ENCODE data around the gene ZNF518B. TPM values are rescaled to one million over a fixed set of nuclear protein-coding genes. Genes with fewer than 3 reads are reported as not detected.

The ZNF518B gene
- polyA plus RNA-seq, 2 of the 4 experiments (the other 2 are of a cell fraction), result 5.1 to 10.8 TPM

DNA sequence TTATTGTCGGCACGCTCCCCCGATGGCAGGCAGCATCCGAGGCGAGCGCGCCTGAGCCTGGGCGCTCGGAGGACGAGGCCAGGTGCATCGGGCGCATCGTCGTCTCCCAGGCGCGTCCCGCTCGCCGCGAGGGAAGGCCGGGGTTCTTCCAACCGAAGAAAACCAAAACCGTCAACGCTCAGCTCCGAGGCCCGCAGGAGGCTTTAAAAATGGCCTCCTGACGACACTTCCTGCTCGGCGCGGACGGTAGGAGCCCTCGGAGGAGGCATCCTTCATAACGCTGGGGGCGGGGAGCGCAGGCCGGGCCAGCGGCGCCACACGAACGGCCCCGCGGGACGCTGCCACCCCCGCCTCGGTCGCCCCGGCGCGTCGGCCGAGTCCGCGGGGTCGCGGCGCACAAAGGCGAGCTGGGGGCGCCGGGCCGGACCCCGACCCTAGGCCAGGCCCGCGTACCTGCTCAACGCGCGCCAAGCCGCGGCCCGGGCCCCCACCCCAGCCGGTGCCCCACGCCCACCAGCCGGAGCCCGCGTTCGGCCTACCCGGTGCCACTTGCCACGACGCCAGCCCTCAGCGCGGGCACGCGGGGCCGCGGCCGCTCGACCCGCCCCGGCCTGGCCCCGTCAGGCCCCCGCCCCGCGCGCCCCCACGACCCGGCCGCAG lies 501 bp downstream of the ZNF518B start:
- no CpG with 5 or more reads among the region's 96 CpGs for WGBS (ENCODE audit: missing lambda C conversion rate)
- Histone ChIP-seq H3K9me3 (no peaks in the 10 kb centered on the region; the same call in 2 of the 3 replicates), H3K4me2 (peak overlapping the region; percentile 86), H3K4me3 (peak overlapping the region; percentile 92), H3K4me1 (no peaks in the 10 kb centered on the region), H3K27ac (peak overlapping the region; percentile 81 to 98)
- FAIRE-seq (no peak), ATAC-seq (peak; percentile 73 to 86), DNase-seq (ENCODE audit: low read depth in 1 of 2, low spot score in 1 of 2) (peak; percentile 11 to 56)
- ChIA-PET POLR2A (no interaction called here), CTCF (interaction anchor here (0.8 kb wide), 1 partner anchor 81 kb away, joined by 3 read pairs; no protein-coding TSS in a partner anchor)
- TF ChIP-seq, protein P1, sequence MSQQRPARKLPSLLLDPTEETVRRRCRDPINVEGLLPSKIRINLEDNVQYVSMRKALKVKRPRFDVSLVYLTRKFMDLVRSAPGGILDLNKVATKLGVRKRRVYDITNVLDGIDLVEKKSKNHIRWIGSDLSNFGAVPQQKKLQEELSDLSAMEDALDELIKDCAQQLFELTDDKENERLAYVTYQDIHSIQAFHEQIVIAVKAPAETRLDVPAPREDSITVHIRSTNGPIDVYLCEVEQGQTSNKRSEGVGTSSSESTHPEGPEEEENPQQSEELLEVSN (IDR thresholded peaks at IDR 0.05; ENCODE audit: borderline replicate concordance, low read depth), result peak; percentile 55; the same call in 1 of the 2 replicates
- TF ChIP-seq JUN (IDR thresholded peaks at IDR 0.05) (0 out of 5 replicates have a peak, but pooled peaks of 1 of the 2 experiments have one; percentile 32), RNF2 (IDR thresholded peaks at IDR 0.05; ENCODE audit: borderline replicate concordance, low read depth) (no peak), POLR2A (IDR thresholded peaks at IDR 0.05; ENCODE audit: low read length) (no peak), KDM1A (IDR thresholded peaks at IDR 0.05; ENCODE audit: low read depth) (peak; percentile 27; the same call in 1 of the 2 replicates)
- TF ChIP-seq, protein P2, sequence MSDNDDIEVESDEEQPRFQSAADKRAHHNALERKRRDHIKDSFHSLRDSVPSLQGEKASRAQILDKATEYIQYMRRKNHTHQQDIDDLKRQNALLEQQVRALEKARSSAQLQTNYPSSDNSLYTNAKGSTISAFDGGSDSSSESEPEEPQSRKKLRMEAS (IDR thresholded peaks at IDR 0.05), result peak; percentile 59

DNA sequence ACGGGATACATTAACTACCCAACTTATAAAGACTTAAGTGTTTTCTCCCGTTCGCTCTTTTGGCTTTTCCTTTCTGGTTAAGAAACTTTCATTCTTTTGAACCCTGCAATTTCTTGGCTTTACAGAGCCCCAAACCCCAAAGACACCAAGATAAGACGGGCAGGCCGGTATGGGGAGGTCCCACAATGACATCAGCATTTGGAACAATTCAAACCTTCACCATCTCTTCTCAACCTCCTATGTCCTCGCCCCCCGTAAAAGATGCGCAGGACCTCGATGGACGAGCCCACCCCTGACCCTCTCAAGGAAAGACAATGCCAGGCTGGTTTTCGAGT lies 999 bp downstream of the ZNF518B start:
- POLR2A ChIA-PET, result no interaction called here
- TF ChIP-seq PHF8 (IDR thresholded peaks at IDR 0.05; ENCODE audit: borderline replicate concordance, low read depth), result no peak
- TF ChIP-seq, protein P3, sequence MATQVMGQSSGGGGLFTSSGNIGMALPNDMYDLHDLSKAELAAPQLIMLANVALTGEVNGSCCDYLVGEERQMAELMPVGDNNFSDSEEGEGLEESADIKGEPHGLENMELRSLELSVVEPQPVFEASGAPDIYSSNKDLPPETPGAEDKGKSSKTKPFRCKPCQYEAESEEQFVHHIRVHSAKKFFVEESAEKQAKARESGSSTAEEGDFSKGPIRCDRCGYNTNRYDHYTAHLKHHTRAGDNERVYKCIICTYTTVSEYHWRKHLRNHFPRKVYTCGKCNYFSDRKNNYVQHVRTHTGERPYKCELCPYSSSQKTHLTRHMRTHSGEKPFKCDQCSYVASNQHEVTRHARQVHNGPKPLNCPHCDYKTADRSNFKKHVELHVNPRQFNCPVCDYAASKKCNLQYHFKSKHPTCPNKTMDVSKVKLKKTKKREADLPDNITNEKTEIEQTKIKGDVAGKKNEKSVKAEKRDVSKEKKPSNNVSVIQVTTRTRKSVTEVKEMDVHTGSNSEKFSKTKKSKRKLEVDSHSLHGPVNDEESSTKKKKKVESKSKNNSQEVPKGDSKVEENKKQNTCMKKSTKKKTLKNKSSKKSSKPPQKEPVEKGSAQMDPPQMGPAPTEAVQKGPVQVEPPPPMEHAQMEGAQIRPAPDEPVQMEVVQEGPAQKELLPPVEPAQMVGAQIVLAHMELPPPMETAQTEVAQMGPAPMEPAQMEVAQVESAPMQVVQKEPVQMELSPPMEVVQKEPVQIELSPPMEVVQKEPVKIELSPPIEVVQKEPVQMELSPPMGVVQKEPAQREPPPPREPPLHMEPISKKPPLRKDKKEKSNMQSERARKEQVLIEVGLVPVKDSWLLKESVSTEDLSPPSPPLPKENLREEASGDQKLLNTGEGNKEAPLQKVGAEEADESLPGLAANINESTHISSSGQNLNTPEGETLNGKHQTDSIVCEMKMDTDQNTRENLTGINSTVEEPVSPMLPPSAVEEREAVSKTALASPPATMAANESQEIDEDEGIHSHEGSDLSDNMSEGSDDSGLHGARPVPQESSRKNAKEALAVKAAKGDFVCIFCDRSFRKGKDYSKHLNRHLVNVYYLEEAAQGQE (IDR thresholded peaks at IDR 0.05), result no peak
- 80% methylated on average over 10 of the region's 11 CpGs for WGBS (ENCODE audit: missing lambda C conversion rate)
- Histone ChIP-seq H3K4me3 (peak overlapping the region; percentile 92), H3K4me2 (peak overlapping the region; percentile 86), H3K9me3 (no peaks in the 10 kb centered on the region; the same call in 2 of the 3 replicates), H3K4me1 (no peaks in the 10 kb centered on the region), H3K27ac (peak overlapping the region; percentile 81 to 98; a peak in 5 of 6 replicates)
- ATAC-seq, result no peak
- no peak for DNase-seq (ENCODE audit: low read depth in 1 of 2, low spot score in 1 of 2)
- no peak for FAIRE-seq
- CTCF ChIA-PET, result interaction anchor here (0.8 kb wide), 1 partner anchor 82 kb away, joined by 3 read pairs; no protein-coding TSS in a partner anchor

DNA sequence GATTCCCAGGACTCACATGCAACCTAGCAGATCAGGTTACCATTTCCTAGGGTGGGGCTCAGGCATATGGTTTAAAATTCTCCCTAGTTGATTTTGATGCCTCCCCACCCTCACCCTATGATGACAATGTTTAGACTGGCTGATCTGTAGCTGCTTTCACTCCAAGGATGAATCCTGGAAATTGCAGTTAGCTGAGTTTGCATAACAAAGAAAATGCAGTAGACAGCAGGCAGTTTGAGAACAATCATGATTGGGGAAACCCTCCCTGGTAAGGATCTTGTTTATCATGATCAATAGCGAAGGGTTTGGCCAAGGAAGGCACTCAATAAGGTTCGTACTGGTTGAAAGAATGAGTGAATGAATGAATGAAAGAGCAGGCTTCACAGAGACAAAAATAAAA lies 2.1 kb downstream of the ZNF518B start:
- ChIA-PET POLR2A (no interaction called here), CTCF (no interaction called here)
- Histone ChIP-seq H3K27ac (no peak overlapping the region), H3K4me3 (no peak overlapping the region), H3K4me2 (no peak overlapping the region), H3K4me1 (no peaks in the 10 kb centered on the region), H3K9me3 (no peaks in the 10 kb centered on the region; the same call in 2 of the 3 replicates)
- TF ChIP-seq CBX2 (IDR thresholded peaks at IDR 0.05; ENCODE audit: borderline replicate concordance, low read depth) (no peak), FOSL2 (IDR thresholded peaks at IDR 0.05) (no peak), FOSL2 (CRISPR knock-in tag; IDR thresholded peaks at IDR 0.05) (no peak), ZSCAN20 (CRISPR knock-in tag; IDR thresholded peaks at IDR 0.05) (no peak)
- TF ChIP-seq, protein P4, sequence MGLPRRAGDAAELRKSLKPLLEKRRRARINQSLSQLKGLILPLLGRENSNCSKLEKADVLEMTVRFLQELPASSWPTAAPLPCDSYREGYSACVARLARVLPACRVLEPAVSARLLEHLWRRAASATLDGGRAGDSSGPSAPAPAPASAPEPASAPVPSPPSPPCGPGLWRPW (IDR thresholded peaks at IDR 0.05), result no peak
- no peak for FAIRE-seq
- no peak for ATAC-seq
- DNase-seq (ENCODE audit: low read depth in 1 of 2, low spot score in 1 of 2), result no peak
- 93% methylated on average over 2 of the region's 2 CpGs for WGBS (ENCODE audit: missing lambda C conversion rate)

DNA sequence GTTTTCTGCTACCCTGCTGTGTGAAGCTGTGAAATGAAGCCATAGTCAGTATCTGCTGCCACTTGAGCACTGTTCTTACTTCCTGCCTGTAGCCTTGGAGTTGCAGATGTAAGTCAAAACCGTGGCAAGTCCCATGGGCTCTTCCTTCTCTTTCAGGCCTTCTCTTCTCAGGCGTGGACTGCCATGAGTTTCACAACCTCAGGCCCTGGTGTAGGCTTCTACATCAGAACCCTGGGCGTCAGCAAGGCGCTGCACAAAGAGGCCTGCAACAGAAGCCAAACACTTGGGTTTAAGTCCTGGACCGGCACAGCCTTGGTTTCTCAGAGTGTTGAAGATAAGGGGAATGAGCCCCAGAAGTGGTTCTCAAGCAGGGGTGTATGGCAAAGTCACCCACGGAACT lies 2.5 kb downstream of the ZNF518B start:
- Histone ChIP-seq H3K27ac (no peak overlapping the region), H3K9me3 (no peaks in the 10 kb centered on the region; the same call in 2 of the 3 replicates), H3K4me2 (no peak overlapping the region), H3K4me3 (no peak overlapping the region), H3K4me1 (no peaks in the 10 kb centered on the region)
- FAIRE-seq, result no peak
- 100% methylated on average over 3 of the region's 6 CpGs for WGBS (ENCODE audit: missing lambda C conversion rate)
- ATAC-seq, result no peak
- TF ChIP-seq SREBF2 (IDR thresholded peaks at IDR 0.05) (no peak), HDAC2 (IDR thresholded peaks at IDR 0.05) (no peak), ESRRA (IDR thresholded peaks at IDR 0.05; ENCODE audit: borderline replicate concordance, low read length) (no peak), EHMT2 (IDR thresholded peaks at IDR 0.05; ENCODE audit: low read depth) (no peak), POLR2AphosphoS2 (conservative IDR thresholded peaks at IDR 0.05; ENCODE audit: low read length) (no peak), HOXA7 (CRISPR knock-in tag; IDR thresholded peaks at IDR 0.05) (no peak), CEBPB (IDR thresholded peaks at IDR 0.05) (no peak), CHD4 (IDR thresholded peaks at IDR 0.05; ENCODE audit: borderline replicate concordance) (no peak), POLR2A (IDR thresholded peaks at IDR 0.05; ENCODE audit: low read length) (no peak)
- TF ChIP-seq, protein P2 (IDR thresholded peaks at IDR 0.05), result no peak
- TF ChIP-seq, protein P5, sequence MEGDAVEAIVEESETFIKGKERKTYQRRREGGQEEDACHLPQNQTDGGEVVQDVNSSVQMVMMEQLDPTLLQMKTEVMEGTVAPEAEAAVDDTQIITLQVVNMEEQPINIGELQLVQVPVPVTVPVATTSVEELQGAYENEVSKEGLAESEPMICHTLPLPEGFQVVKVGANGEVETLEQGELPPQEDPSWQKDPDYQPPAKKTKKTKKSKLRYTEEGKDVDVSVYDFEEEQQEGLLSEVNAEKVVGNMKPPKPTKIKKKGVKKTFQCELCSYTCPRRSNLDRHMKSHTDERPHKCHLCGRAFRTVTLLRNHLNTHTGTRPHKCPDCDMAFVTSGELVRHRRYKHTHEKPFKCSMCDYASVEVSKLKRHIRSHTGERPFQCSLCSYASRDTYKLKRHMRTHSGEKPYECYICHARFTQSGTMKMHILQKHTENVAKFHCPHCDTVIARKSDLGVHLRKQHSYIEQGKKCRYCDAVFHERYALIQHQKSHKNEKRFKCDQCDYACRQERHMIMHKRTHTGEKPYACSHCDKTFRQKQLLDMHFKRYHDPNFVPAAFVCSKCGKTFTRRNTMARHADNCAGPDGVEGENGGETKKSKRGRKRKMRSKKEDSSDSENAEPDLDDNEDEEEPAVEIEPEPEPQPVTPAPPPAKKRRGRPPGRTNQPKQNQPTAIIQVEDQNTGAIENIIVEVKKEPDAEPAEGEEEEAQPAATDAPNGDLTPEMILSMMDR (IDR thresholded peaks at IDR 0.05), result no peak
- TF ChIP-seq, protein P1 (IDR thresholded peaks at IDR 0.05; ENCODE audit: borderline replicate concordance, low read depth), result no peak
- no peak for DNase-seq (ENCODE audit: low read depth in 1 of 2, low spot score in 1 of 2)
- POLR2A ChIA-PET, result no interaction called here
- CTCF ChIA-PET, result no interaction called here
